ENCODE data around the gene ACSS1. TPM values are rescaled to one million over a fixed set of nuclear protein-coding genes. Genes with fewer than 3 reads are reported as not detected.

Gene ACSS1
- total RNA-seq, 1 experiment from 2014 or later, result 3.6 TPM

- Mint-ChIP-seq H3K4me3 (ENCODE audit: low read depth, unreplicated experiment) (no peak overlapping the region), H3K9me3 (ENCODE audit: low read depth, unreplicated experiment) (no peaks in the 10 kb centered on the region), H3K36me3 (ENCODE audit: insufficient read depth, unreplicated experiment) (no peaks in the 10 kb centered on the region), H3K27ac (ENCODE audit: unreplicated experiment) (no peak overlapping the region), H3K4me1 (ENCODE audit: low read depth, unreplicated experiment) (no peaks in the 10 kb centered on the region), H3K27me3 (ENCODE audit: unreplicated experiment) (no peaks in the 10 kb centered on the region)
- TF ChIP-seq, protein P1, sequence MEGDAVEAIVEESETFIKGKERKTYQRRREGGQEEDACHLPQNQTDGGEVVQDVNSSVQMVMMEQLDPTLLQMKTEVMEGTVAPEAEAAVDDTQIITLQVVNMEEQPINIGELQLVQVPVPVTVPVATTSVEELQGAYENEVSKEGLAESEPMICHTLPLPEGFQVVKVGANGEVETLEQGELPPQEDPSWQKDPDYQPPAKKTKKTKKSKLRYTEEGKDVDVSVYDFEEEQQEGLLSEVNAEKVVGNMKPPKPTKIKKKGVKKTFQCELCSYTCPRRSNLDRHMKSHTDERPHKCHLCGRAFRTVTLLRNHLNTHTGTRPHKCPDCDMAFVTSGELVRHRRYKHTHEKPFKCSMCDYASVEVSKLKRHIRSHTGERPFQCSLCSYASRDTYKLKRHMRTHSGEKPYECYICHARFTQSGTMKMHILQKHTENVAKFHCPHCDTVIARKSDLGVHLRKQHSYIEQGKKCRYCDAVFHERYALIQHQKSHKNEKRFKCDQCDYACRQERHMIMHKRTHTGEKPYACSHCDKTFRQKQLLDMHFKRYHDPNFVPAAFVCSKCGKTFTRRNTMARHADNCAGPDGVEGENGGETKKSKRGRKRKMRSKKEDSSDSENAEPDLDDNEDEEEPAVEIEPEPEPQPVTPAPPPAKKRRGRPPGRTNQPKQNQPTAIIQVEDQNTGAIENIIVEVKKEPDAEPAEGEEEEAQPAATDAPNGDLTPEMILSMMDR (IDR thresholded peaks at IDR 0.05; ENCODE audit: unreplicated experiment), result no peak
- CTCF ChIA-PET, result no interaction called here
- intact Hi-C loops (cut with micrococcal nuclease; ENCODE audit: unreplicated experiment), result no loop called here
- no peak for DNase-seq
- no TSS peak for BruUV-seq (replicated peaks)
These were observed 8.5 kb downstream of the ACSS1 start for GRCh38 chr20:25049261-25050060.

- Mint-ChIP-seq H3K27ac (ENCODE audit: unreplicated experiment) (no peak overlapping the region), H3K9me3 (ENCODE audit: low read depth, unreplicated experiment) (no peaks in the 10 kb centered on the region), H3K4me1 (ENCODE audit: low read depth, unreplicated experiment) (no peaks in the 10 kb centered on the region), H3K36me3 (ENCODE audit: insufficient read depth, unreplicated experiment) (no peaks in the 10 kb centered on the region), H3K4me3 (ENCODE audit: low read depth, unreplicated experiment) (no peak overlapping the region), H3K27me3 (ENCODE audit: unreplicated experiment) (no peaks in the 10 kb centered on the region)
- no TSS peak for BruUV-seq (replicated peaks)
- TF ChIP-seq, protein P1 (IDR thresholded peaks at IDR 0.05; ENCODE audit: unreplicated experiment), result no peak
- CTCF ChIA-PET, result no interaction called here
- DNase-seq, result no peak
- intact Hi-C loops (cut with micrococcal nuclease; ENCODE audit: unreplicated experiment), result no loop called here
These were observed 9.4 kb downstream of the ACSS1 start for GRCh38 chr20:25048519-25048952.

- CTCF ChIA-PET, result no interaction called here
- Mint-ChIP-seq H3K36me3 (ENCODE audit: insufficient read depth, unreplicated experiment) (no peaks in the 10 kb centered on the region), H3K4me1 (ENCODE audit: low read depth, unreplicated experiment) (no peaks in the 10 kb centered on the region), H3K27ac (ENCODE audit: unreplicated experiment) (no peak overlapping the region), H3K4me3 (ENCODE audit: low read depth, unreplicated experiment) (no peak overlapping the region), H3K27me3 (ENCODE audit: unreplicated experiment) (no peaks in the 10 kb centered on the region), H3K9me3 (ENCODE audit: low read depth, unreplicated experiment) (no peaks in the 10 kb centered on the region)
- intact Hi-C loops (cut with micrococcal nuclease; ENCODE audit: unreplicated experiment), result no loop called here
- no TSS peak for BruUV-seq (replicated peaks)
- TF ChIP-seq, protein P1 (IDR thresholded peaks at IDR 0.05; ENCODE audit: unreplicated experiment), result no peak
- DNase-seq, result no peak
These were observed 10.2 kb downstream of the ACSS1 start for GRCh38 chr20:25047766-25048165.

DNA sequence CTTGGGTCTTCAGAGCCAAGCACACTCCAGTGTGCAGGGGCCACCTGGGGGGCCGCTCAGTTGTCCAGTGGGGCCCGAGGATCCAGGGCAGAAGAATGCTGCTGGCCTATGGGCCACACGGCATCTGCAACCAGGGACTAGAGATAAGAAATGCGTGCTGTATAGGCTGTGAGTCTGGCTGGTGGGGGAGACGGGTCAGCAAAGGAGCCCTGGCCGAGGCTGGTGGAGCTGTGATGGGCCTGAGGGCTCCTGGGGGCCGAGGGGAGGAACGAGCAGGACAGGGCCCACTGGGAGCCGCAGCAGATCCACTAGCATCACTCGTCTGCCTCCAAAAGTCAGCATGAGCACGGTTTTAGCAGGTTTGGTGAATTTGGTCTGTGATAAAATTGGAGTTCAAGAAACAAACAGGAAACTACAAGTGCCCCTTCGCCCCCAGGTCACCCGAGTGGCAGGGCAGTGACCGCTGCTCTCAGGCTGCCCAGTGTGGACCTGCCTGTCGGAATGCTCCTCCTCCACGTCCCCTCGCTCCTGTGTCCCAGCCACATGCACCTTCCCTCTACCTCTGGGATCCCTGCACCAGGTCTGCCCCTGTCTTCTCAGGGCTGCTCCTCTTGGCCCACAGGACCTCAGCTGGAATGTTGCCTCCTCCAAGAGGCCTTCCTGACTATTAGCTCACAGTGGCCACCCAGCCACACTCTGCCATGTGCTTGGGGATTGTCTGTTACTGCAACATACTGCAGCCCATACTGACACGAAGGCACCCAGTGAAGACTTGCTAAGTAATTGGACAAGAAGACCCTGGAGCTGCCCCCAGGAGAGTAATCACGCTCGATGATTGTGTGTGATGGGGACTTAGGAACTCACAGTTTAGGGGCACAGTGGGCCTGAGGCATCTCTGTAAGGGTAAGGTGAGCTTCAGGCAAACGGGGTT, 10.9 kb downstream of the ACSS1 start:
- TF ChIP-seq, protein P1 (IDR thresholded peaks at IDR 0.05; ENCODE audit: unreplicated experiment), result no peak
- no peak overlapping the region for H3K27ac Mint-ChIP-seq (ENCODE audit: unreplicated experiment)
- DNase-seq, result no peak
- H3K4me1 Mint-ChIP-seq (ENCODE audit: low read depth, unreplicated experiment), result no peaks in the 10 kb centered on the region
- no peaks in the 10 kb centered on the region for H3K27me3 Mint-ChIP-seq (ENCODE audit: unreplicated experiment)
- intact Hi-C loops (cut with micrococcal nuclease; ENCODE audit: unreplicated experiment), result no loop called here
- no peaks in the 10 kb centered on the region for H3K9me3 Mint-ChIP-seq (ENCODE audit: low read depth, unreplicated experiment)
- no TSS peak for BruUV-seq (replicated peaks)
- CTCF ChIA-PET, result no interaction called here
- no peaks in the 10 kb centered on the region for H3K36me3 Mint-ChIP-seq (ENCODE audit: insufficient read depth, unreplicated experiment)
- H3K4me3 Mint-ChIP-seq (ENCODE audit: low read depth, unreplicated experiment), result no peak overlapping the region
